ENCODE results near the gene VASP. TPM values are rescaled to one million over a fixed set of nuclear protein-coding genes. Genes with fewer than 3 reads are reported as not detected.

Gene VASP
- total and polyA plus RNA-seq, 2 experiments from 2014 or later, result 60.3 to 147 TPM

GRCh38 chr19:45554481-45554880, 47.2 kb downstream of the VASP start:
- Histone ChIP-seq H3K27ac (ENCODE audit: low read depth) (no peak overlapping the region), H3K36me3 (ENCODE audit: insufficient read depth) (no peaks in the 10 kb centered on the region), H3K27me3 (ENCODE audit: insufficient read depth) (no peaks in the 10 kb centered on the region), H2AFZ (no peak overlapping the region; the same call in 1 of the 2 replicates), H3K4me2 (peak overlapping the region; percentile 73; the same call in 1 of the 2 replicates), H3K79me2 (replicated peaks; ENCODE audit: insufficient read depth) (no peaks in the 10 kb centered on the region), H3F3A (replicated peaks; ENCODE audit: low read depth) (0 out of 2 replicates have a peak, but pooled peaks cover 10% of the 10 kb centered on the region), H4K20me1 (replicated peaks; ENCODE audit: insufficient read depth) (no peaks in the 10 kb centered on the region; the same call in 1 of the 2 replicates), H3K4me1 (ENCODE audit: insufficient read depth) (peaks cover 7% of the 10 kb centered on the region), H3K4me3 (no peak overlapping the region), H3K9me2 (ENCODE audit: insufficient read depth) (no peaks in the 10 kb centered on the region)
- Mint-ChIP-seq H3K4me3 (no peak overlapping the region; the same call in 2 of the 3 replicates), H3K36me3 (ENCODE audit: low read depth) (peaks cover 7% of the 10 kb centered on the region), H3K4me1 (peaks cover 8% of the 10 kb centered on the region), H3K9me3 (no peaks in the 10 kb centered on the region), H3K27ac (no peak overlapping the region), H3K27me3 (ENCODE audit: insufficient read depth, low read depth, poor library complexity) (peaks cover 15% of the 10 kb centered on the region)
- DNase-seq (ENCODE audit: low spot score), result no peak
- TF ChIP-seq EZH2 (IDR thresholded peaks at IDR 0.05; ENCODE audit: low read depth, unreplicated experiment), result no peak
- TF ChIP-seq POLR2AphosphoS5 (IDR thresholded peaks at IDR 0.05; ENCODE audit: low read depth), result no peak
- no peak for TF ChIP-seq ETS1 (IDR thresholded peaks at IDR 0.05)
- no peak for TF ChIP-seq ZNF114 (CRISPR knock-in tag; IDR thresholded peaks at IDR 0.05)
- TF ChIP-seq EZH2phosphoT487 (IDR thresholded peaks at IDR 0.05; ENCODE audit: unreplicated experiment), result no peak
- TF ChIP-seq STAT1 (IDR thresholded peaks at IDR 0.05; ENCODE audit: unreplicated experiment), result no peak
- no peak for TF ChIP-seq ZNF462 (CRISPR knock-in tag; IDR thresholded peaks at IDR 0.05)
- TF ChIP-seq ZNF331 (CRISPR knock-in tag; IDR thresholded peaks at IDR 0.05; ENCODE audit: low read depth), result no peak
- TF ChIP-seq CTCF (conservative IDR thresholded peaks at IDR 0.05; ENCODE audit: low read depth in 2 of 2), result no peak
- TF ChIP-seq JUNB (IDR thresholded peaks at IDR 0.05; ENCODE audit: unreplicated experiment), result no peak
- TF ChIP-seq NANOG (IDR thresholded peaks at IDR 0.05; ENCODE audit: borderline replicate concordance), result no peak
- no peak for TF ChIP-seq REST (IDR thresholded peaks at IDR 0.05; ENCODE audit: unreplicated experiment)
- no peak for TF ChIP-seq CREB1 (CRISPR knock-in tag; IDR thresholded peaks at IDR 0.05; ENCODE audit: low read depth)
- no peak for ATAC-seq

All from GM23338 (cell line).